Common myeloid progenitor, CD34-positive (primary cell): ENCODE data around the gene AFG3L2.
A peak's percentile ranks its signal among the peaks of the same experiment; 100 is the strongest.

Experiments used
- CTCF ChIA-PET: fragments of 350-600 bp; sonication (Branson Sonifier 250); formaldehyde crosslinking; loops from one replicate; lab custom pipeline; 2021; ENCODE audit warnings: antibody characterized with exemption; lab: Charles Lee
- POLR2A ChIA-PET: fragments of 350-600 bp; sonication (Branson Sonifier 250); formaldehyde crosslinking; loops from one replicate; lab custom pipeline; 2021; ENCODE audit warnings: antibody characterized with exemption; lab: Charles Lee
- DNase-seq, 3 donors: peaks; one replicate each; pipeline versions ENCODE4 v3.0.0 to v3.0.0-alpha.2; 2013
- H3K27ac ChIP-seq, 2 experiments: 1 replicate in 1 of 2; 2 replicates in 1 of 2; pipeline ENCODE4 v1.7.0; 2013; ENCODE audit warnings: inconsistent platforms in 2 of 2, low read length in 2 of 2, mild to moderate bottlenecking in 2 of 2, low read depth in 1 of 2, moderate library complexity in 1 of 2; ENCODE audit not compliant: severe bottlenecking in 2 of 2, insufficient read depth in 1 of 2, poor library complexity in 1 of 2
- H3K27me3 ChIP-seq, 5 experiments: replicated peaks in 2 of 5; 1 replicate in 3 of 5; 2 replicates in 2 of 5; pipeline versions ENCODE4 v1.6.1 to v1.7.0; 2013; ENCODE audit warnings: low read length in 4 of 5, mild to moderate bottlenecking in 2 of 5, moderate library complexity in 2 of 5, inconsistent platforms in 1 of 5; ENCODE audit not compliant: insufficient read depth in 5 of 5, control insufficient read depth in 4 of 5
- H3K36me3 ChIP-seq, 4 experiments: 1 replicate in 2 of 4; 2 replicates in 2 of 4; pipeline versions ENCODE4 v1.6.1 to v1.7.0; 2013; ENCODE audit warnings: low read length in 3 of 4, control low read depth in 1 of 4, mild to moderate bottlenecking in 1 of 4; ENCODE audit not compliant: control insufficient read depth in 4 of 4, insufficient read depth in 4 of 4
- H3K4me1 ChIP-seq, 4 experiments: 1 replicate in 3 of 4; 2 replicates in 1 of 4; pipeline versions ENCODE4 v1.6.1 to v1.7.1; 2013; ENCODE audit warnings: low read length in 3 of 4, mild to moderate bottlenecking in 3 of 4, control low read depth in 1 of 4, inconsistent platforms in 1 of 4, moderate library complexity in 1 of 4; ENCODE audit not compliant: control insufficient read depth in 4 of 4, insufficient read depth in 4 of 4; ENCODE audit errors: control extremely low read depth in 1 of 4
- H3K4me3 ChIP-seq, 7 experiments: 1 replicate in 4 of 7; 2 replicates in 3 of 7; pipeline versions ENCODE4 v1.5.1 to v1.7.0; 2013; ENCODE audit warnings: mild to moderate bottlenecking in 7 of 7, low read length in 6 of 7, moderate library complexity in 6 of 7, inconsistent platforms in 2 of 7, low read depth in 2 of 7, control low read depth in 1 of 7; ENCODE audit not compliant: insufficient read depth in 4 of 7, control insufficient read depth in 1 of 7; ENCODE audit errors: extremely low read depth in 1 of 7
- H3K9me3 ChIP-seq, 5 experiments: 1 replicate in 4 of 5; 2 replicates in 1 of 5; pipeline versions ENCODE4 v1.6.1 to v1.7.1; 2013; ENCODE audit warnings: low read length in 4 of 5, mild to moderate bottlenecking in 2 of 5, inconsistent platforms in 1 of 5, low read depth in 1 of 5, moderate library complexity in 1 of 5; ENCODE audit not compliant: control insufficient read depth in 4 of 5, insufficient read depth in 2 of 5; ENCODE audit errors: control extremely low read depth in 1 of 5
- WGBS: methylation state at CpG from one replicate; pipeline ENCODE4 v1.1.5; 2013; ENCODE audit not compliant: insufficient coverage; 5-methylcytosine and 5-hydroxymethylcytosine counted together

The AFG3L2 gene

DNA sequence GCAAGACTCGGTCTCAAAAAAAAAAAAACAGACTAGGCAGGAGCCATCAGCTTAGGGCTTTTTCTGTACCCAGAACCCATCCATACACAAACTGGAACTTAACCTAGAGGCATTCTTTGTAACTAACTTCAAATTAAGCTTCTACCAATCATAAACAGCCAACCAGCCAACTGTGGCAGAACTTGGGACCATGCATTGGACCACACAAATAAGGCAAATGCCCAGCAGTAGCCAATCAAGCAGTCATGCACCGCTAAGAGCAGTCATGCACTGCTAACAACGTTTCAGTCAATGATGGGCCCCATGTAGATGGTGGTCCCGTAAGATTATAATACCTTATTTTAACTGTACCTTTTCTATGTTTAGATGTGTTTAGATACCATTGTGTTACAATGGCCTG, 46.3 kb downstream of the AFG3L2 start:
- peaks cover 27 to 72% (median 52%) of the 10 kb centered on the region in 4 experiments for H3K36me3 ChIP-seq
- H3K4me1 ChIP-seq = peaks cover 0 to 4% (median 0%) of the 10 kb centered on the region in 4 experiments
- CTCF ChIA-PET = interaction anchor here (0.8 to 6.1 kb wide), 2 partner anchors 14 to 41 kb away, joined by 4 to 70 read pairs; no protein-coding TSS in a partner anchor
- no peak for DNase-seq
- 100% methylated on average over 1 of the region's 4 CpGs for WGBS
- POLR2A ChIA-PET = no interaction called here
- H3K27me3 ChIP-seq = no peaks in the 10 kb centered on the region
- no peaks in the 10 kb centered on the region for H3K9me3 ChIP-seq
- no peak overlapping the region for H3K27ac ChIP-seq
- H3K4me3 ChIP-seq = no peak overlapping the region

- H3K27me3 ChIP-seq = no peaks in the 10 kb centered on the region
- peaks cover 15 to 69% (median 54%) of the 10 kb centered on the region in 4 experiments for H3K36me3 ChIP-seq
- no peak for DNase-seq
- H3K27ac ChIP-seq = no peak overlapping the region
- H3K4me3 ChIP-seq = no peak overlapping the region
- WGBS = 95% methylated on average over 10 of the region's 11 CpGs
- CTCF ChIA-PET = interaction anchor here (0.9 to 6.1 kb wide), 8 partner anchors 10 to 331 kb away, joined by 3 to 70 read pairs (median 4); no protein-coding TSS in a partner anchor
- H3K9me3 ChIP-seq = no peaks in the 10 kb centered on the region
- POLR2A ChIA-PET = no interaction called here
- peaks cover 0 to 4% (median 0%) of the 10 kb centered on the region in 4 experiments for H3K4me1 ChIP-seq
Measured at GRCh38 chr18:12329125-12329698, 47.8 kb downstream of the AFG3L2 start.

DNA sequence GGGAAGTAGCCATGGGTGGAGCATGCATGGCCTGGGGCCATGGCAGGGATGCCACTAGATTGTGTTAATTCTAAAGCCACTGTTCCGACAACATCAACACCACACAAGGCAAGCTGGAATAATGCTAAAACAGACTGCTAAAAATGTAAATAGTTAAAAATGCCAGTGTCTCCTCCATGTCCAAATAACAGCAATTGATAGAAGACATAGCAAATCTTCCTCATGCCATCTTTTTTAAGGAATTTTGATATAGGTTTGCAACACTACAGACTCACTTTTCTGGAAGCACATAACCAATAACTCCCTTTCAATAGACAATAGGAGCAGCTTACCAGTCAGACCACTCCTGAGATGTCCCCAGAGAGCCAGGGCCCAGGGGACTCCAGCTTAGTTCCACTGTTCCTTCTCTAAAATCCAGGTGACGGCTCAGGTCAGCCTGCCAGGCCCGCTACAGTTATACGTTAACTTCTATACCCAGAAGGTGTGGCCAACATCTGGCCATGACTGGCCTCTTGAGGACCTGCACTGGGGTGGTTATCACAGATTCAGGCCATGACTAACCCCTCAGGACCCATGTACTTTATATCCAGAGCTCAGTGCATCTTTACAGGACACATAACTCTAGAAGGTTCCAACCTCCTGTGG, 48.7 kb downstream of the AFG3L2 start:
- no peak overlapping the region for H3K4me3 ChIP-seq
- no peak overlapping the region for H3K27ac ChIP-seq
- WGBS = 100% methylated on average over 3 of the region's 4 CpGs
- POLR2A ChIA-PET = no interaction called here
- H3K9me3 ChIP-seq = no peaks in the 10 kb centered on the region
- DNase-seq = no peak
- H3K36me3 ChIP-seq = peaks cover 9 to 61% (median 48%) of the 10 kb centered on the region in 4 experiments
- no peaks in the 10 kb centered on the region for H3K27me3 ChIP-seq
- CTCF ChIA-PET = interaction anchor here (0.6 to 6.1 kb wide), 16 partner anchors 11 to 336 kb away, joined by 3 to 70 read pairs (median 4); no protein-coding TSS in a partner anchor
- H3K4me1 ChIP-seq = peaks cover 0 to 4% (median 0%) of the 10 kb centered on the region in 4 experiments

DNA sequence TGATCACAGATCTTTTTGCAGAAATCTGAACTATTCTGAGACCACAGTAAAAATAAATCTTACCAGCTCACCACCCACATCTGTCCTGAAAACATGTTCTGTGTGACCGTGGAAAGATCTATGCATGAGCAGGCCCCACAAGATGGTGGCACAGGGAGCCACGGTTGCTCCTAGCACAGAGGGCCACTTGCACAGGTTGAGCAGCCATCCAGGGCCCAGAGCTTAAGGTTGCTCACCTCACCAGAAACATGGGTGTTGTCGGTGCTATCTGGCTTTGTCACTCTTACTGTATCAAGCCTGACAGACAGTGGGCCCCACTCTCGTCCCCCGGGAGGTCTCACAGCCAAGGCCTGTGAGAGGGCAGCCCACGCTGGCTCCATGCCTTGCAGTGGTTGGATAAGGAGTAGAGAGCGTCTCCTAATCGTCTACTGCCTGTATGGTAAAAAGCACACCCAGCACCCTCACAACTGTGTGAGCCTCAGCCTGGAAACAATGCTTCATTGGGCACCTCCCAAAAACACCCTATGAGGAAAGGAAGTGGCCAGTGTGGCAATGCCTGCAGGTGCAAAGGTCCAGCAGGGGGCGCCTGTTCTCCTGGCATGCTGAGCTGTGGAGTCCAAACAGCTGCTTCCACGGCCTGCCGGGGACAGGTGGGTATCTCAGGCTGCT, 49.4 kb downstream of the AFG3L2 start:
- Histone ChIP-seq H3K9me3 (no peaks in the 10 kb centered on the region), H3K27ac (no peak overlapping the region)
- CTCF ChIA-PET = interaction anchor here (0.8 to 6.1 kb wide), 15 partner anchors 11 to 337 kb away, joined by 3 to 70 read pairs (median 5); no protein-coding TSS in a partner anchor

GRCh38 chr18:12326711-12327460, 50.1 kb downstream of the AFG3L2 start:
- Histone ChIP-seq H3K4me1 (peaks cover 0 to 4% (median 0%) of the 10 kb centered on the region in 4 experiments), H3K27ac (no peak overlapping the region), H3K36me3 (peaks cover 9 to 61% (median 48%) of the 10 kb centered on the region in 4 experiments), H3K9me3 (no peaks in the 10 kb centered on the region), H3K27me3 (no peaks in the 10 kb centered on the region), H3K4me3 (no peak overlapping the region)
- 97% methylated on average over 12 of the region's 12 CpGs for WGBS
- no peak for DNase-seq
- POLR2A ChIA-PET = no interaction called here
- CTCF ChIA-PET = interaction anchor here (0.9 to 6.1 kb wide), 8 partner anchors 10 to 49 kb away, joined by 3 to 70 read pairs (median 9); no protein-coding TSS in a partner anchor

More for the DNA sequence above, 49.4 kb downstream of the AFG3L2 start:
- WGBS = 61% methylated on average over 9 of the region's 11 CpGs
- POLR2A ChIA-PET = no interaction called here
- DNase-seq = peak; percentile 63 to 81 (median 76)
- peaks cover 0 to 4% (median 0%) of the 10 kb centered on the region in 4 experiments for H3K4me1 ChIP-seq
- no peaks in the 10 kb centered on the region for H3K27me3 ChIP-seq
- no peak overlapping the region for H3K4me3 ChIP-seq
- peaks cover 9 to 61% (median 48%) of the 10 kb centered on the region in 4 experiments for H3K36me3 ChIP-seq

DNA sequence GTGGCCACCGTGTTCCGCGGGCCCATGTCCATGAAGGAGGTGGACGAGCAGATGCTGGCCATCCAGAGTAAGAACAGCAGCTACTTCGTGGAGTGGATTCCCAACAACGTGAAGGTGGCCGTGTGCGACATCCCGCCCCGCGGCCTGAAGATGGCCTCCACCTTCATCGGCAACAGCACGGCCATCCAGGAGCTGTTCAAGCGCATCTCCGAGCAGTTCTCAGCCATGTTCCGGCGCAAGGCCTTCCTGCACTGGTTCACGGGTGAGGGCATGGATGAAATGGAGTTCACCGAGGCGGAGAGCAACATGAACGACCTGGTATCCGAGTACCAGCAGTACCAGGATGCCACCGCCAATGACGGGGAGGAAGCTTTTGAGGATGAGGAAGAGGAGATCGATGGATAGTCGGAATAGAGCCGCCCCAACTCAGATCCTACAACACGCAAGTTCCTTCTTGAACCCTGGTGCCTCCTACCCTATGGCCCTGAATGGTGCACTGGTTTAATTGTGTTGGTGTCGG, 51.2 kb downstream of the AFG3L2 start:
- H3K36me3 ChIP-seq = peaks cover 9 to 63% (median 49%) of the 10 kb centered on the region in 4 experiments
- no peaks in the 10 kb centered on the region for H3K9me3 ChIP-seq
- no peak overlapping the region for H3K27ac ChIP-seq
- no peaks in the 10 kb centered on the region for H3K27me3 ChIP-seq
- H3K4me3 ChIP-seq = no peak overlapping the region
- H3K4me1 ChIP-seq = peaks cover 0 to 4% (median 0%) of the 10 kb centered on the region in 4 experiments
- POLR2A ChIA-PET = no interaction called here
- CTCF ChIA-PET = interaction anchor here (6.1 kb wide), 1 partner anchor 9 kb away, joined by 70 read pairs; no protein-coding TSS in a partner anchor
- 97% methylated on average over 25 of the region's 29 CpGs for WGBS
- DNase-seq = no peak
